ENCODE results near the gene KRTAP10-3.
"Not testable (repeated sequence)": the region's sequence is repeated elsewhere in the genome, so short reads cannot be mapped to it uniquely, and the experiment has no call there.

Gene KRTAP10-3

DNA sequence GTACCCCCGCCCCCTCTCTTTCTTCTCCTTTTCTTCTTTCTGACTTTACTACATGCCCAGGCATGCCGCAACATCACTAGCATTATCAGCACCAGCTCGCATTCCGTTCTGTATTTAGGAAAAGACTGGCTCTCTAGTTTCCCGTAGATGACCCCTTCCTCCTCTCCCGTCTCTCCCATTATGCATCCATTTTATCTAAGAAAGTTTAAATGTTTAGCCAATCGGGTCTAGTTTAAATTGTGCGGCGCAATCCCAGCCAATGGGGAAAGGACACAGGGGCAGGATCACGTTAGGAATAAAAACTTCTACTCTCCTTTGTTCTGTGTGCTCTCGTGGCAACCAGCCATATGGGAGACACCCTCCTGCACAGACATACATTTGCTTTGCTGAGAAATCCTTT, 39.5 kb upstream of the KRTAP10-3 start:
- Histone ChIP-seq H3K4me1 (ENCODE audit: control insufficient read depth, insufficient read depth, low read length, poor library complexity, severe bottlenecking) (peaks cover 10% of the 10 kb centered on the region), H3K27ac (ENCODE audit: low read depth, low read length, severe bottlenecking) (peak overlapping the region; percentile 51), H3K9me3 (ENCODE audit: control insufficient read depth, low read length) (peaks cover 3% of the 10 kb centered on the region), H3K4me3 (ENCODE audit: extremely low read depth, insufficient read depth, low read length, poor library complexity, severe bottlenecking) (no peak overlapping the region), H3K36me3 (ENCODE audit: control insufficient read depth, insufficient read depth, low read length) (no peaks in the 10 kb centered on the region)
- 74 to 75% methylated on average over 10 to 11 of the region's 11 CpGs for WGBS, 2 experiments (ENCODE audit: insufficient coverage in 2 of 2)

DNA sequence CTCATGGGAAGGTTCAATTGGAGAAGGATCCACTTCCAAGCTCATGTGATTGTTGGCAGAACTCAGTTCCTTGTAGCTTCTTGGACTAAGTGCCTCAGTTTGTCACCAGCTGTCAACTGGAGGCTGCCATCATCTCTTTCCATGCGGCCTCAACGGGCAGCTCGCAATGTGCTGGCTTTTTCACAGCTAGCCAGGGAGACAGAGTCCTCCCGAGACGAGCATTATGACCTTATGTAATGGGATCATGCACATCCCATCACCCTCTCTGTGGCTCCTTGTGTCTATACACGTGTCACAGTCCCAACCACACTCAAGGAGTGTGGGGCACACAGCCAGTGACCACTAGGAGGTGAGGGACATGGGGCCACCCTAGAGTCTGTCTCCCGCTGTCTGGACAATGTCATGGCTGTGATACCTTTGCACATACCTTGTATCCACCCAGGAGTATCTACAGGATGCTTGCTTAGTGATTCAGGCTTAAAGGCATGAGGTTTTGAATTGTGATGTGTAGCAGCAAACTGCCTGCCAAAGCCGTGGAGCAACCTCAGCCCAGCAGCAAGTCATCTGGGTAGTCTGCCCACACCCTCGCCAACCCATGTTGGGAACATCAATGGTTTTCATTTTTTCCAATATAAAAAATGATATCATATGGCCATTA, 37.6 kb upstream of the KRTAP10-3 start:
- 97 to 98% methylated on average over 5 to 7 of the region's 9 CpGs for WGBS, 2 experiments (ENCODE audit: insufficient coverage in 2 of 2)
- Histone ChIP-seq H3K9me3 (ENCODE audit: control insufficient read depth, low read length) (peaks cover 3% of the 10 kb centered on the region), H3K27ac (ENCODE audit: low read depth, low read length, severe bottlenecking) (no peak overlapping the region), H3K36me3 (ENCODE audit: control insufficient read depth, insufficient read depth, low read length) (no peaks in the 10 kb centered on the region), H3K4me1 (ENCODE audit: control insufficient read depth, insufficient read depth, low read length, poor library complexity, severe bottlenecking) (peaks cover 10% of the 10 kb centered on the region), H3K4me3 (ENCODE audit: extremely low read depth, insufficient read depth, low read length, poor library complexity, severe bottlenecking) (no peak overlapping the region)

- Histone ChIP-seq H3K36me3 (ENCODE audit: control insufficient read depth, insufficient read depth, low read length) (no peaks in the 10 kb centered on the region), H3K4me3 (ENCODE audit: extremely low read depth, insufficient read depth, low read length, poor library complexity, severe bottlenecking) (no peak overlapping the region), H3K9me3 (ENCODE audit: control insufficient read depth, low read length) (peaks cover 3% of the 10 kb centered on the region), H3K4me1 (ENCODE audit: control insufficient read depth, insufficient read depth, low read length, poor library complexity, severe bottlenecking) (peaks cover 10% of the 10 kb centered on the region), H3K27ac (ENCODE audit: low read depth, low read length, severe bottlenecking) (no peak overlapping the region)
- 98 to 100% methylated on average over 2 to 5 of the region's 6 CpGs for WGBS, 2 experiments (ENCODE audit: insufficient coverage in 2 of 2)
Measured at GRCh38 chr21:44595524-44595923, 36.9 kb upstream of the KRTAP10-3 start.

GRCh38 chr21:44594406-44594916, 35.9 kb upstream of the KRTAP10-3 start:
- Histone ChIP-seq H3K27ac (ENCODE audit: low read depth, low read length, severe bottlenecking) (no peak overlapping the region), H3K4me1 (ENCODE audit: control insufficient read depth, insufficient read depth, low read length, poor library complexity, severe bottlenecking) (peaks cover 10% of the 10 kb centered on the region), H3K36me3 (ENCODE audit: control insufficient read depth, insufficient read depth, low read length) (no peaks in the 10 kb centered on the region), H3K9me3 (ENCODE audit: control insufficient read depth, low read length) (peaks cover 3% of the 10 kb centered on the region), H3K4me3 (ENCODE audit: extremely low read depth, insufficient read depth, low read length, poor library complexity, severe bottlenecking) (no peak overlapping the region)
- 92 to 95% methylated on average over 7 to 11 of the region's 12 CpGs for WGBS, 2 experiments (ENCODE audit: insufficient coverage in 2 of 2)

DNA sequence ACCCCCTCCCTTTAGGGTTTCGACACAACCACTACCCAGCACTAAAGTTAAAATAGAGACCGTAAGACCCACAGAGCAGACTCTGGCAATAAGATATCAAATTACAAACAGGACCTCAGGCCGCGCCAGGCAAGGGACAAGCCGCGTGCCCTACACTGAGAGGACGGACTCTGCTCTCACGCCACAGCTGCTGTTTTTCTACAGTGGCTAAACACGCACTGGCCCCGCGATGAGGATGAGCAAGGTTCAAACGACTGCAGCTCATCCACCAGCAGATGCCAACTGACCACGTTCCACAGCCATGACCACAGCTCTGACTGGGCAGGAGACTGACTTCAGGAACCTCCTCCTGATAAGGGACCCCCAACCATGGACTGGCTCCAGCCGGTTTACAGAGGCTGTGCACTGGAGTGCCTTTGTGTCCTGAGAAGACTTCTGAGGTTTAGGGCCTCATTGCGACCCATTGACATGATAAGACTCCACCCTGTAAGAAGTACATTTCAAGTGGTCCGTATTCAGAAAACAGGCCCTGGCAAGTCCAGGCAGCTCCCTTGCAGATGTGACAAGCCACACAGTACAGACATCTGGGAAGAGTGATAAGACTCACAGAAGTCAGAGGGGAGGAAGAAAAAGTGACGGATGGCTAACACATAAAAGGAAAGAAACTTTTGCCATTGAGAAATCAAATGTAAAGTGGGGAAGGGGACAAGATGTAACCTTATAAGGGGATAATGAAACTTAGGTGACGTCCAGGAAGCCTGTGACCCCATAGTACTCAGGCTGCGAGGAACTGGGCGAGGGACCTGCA, 35.2 kb upstream of the KRTAP10-3 start:
- peaks cover 2% of the 10 kb centered on the region for H3K9me3 ChIP-seq (ENCODE audit: control insufficient read depth, low read length)
- H3K4me3 ChIP-seq (ENCODE audit: extremely low read depth, insufficient read depth, low read length, poor library complexity, severe bottlenecking), result no peak overlapping the region
- H3K4me1 ChIP-seq (ENCODE audit: control insufficient read depth, insufficient read depth, low read length, poor library complexity, severe bottlenecking), result peaks cover 10% of the 10 kb centered on the region
- H3K27ac ChIP-seq (ENCODE audit: low read depth, low read length, severe bottlenecking), result peak overlapping the region; percentile 67
- H3K36me3 ChIP-seq (ENCODE audit: control insufficient read depth, insufficient read depth, low read length), result no peaks in the 10 kb centered on the region
- 79 to 82% methylated on average over 19 to 20 of the region's 20 CpGs for WGBS, 2 experiments (ENCODE audit: insufficient coverage in 2 of 2)

DNA sequence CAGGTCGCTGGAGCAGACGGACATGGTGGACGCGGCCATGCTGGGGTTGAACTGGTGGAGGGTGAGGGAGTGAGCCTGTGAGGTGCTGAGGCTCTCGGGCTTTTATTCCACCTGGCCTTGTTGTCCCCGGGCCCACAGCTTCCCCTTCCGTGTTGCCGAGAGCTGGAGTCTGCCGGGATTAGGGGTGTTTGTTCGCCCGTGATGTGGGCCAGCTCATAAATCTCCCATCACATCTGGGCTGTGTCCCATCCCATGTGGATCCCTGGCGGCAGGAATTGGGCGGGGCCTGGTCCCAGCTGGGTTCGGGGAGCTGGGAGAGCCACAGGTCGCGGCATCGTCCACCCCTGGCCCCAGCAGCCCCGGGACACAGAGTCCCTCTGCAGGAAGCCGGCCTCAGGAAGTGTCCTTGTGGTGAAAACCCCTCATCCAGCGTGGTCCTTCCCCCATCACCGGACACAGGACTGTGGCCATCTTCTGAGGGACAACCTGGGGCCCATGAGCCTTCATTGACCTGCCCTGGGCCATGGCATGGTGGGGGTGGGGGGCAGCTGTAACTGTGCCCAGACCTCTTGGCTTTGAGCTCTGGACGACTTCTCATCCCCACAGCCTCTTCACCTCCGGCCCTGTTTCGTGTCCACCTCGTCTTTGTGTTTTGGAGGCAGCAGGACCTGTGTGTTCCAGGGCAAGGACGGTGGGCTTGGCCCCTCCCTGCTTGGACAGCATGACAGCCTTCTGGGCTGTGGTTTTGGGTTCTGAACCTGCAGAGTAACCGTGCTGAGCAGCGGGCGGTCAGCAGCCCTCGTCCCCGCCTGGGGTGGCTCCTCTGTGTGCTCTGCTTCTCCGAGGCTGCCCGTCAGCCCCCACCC, 34.1 kb upstream of the KRTAP10-3 start, which contains the start of gene KRTAP10-6:
KRTAP10-6 (minus strand) TSS at position 60 of the 866 bp plus-strand sequence; CDS start at position 39, 21 bp downstream.
- Histone ChIP-seq H3K27ac (ENCODE audit: low read depth, low read length, severe bottlenecking) (peak within 1 kb of the TSS; percentile 67), H3K9me3 (ENCODE audit: control insufficient read depth, low read length) (no peaks in the 10 kb centered on the region), H3K4me3 (ENCODE audit: extremely low read depth, insufficient read depth, low read length, poor library complexity, severe bottlenecking) (no peak within 1 kb of the TSS), H3K36me3 (ENCODE audit: control insufficient read depth, insufficient read depth, low read length) (no peaks in the 10 kb centered on the region), H3K4me1 (ENCODE audit: control insufficient read depth, insufficient read depth, low read length, poor library complexity, severe bottlenecking) (peaks cover 10% of the 10 kb centered on the region)
- 89 to 92% methylated on average over 29 to 32 of the region's 33 CpGs for WGBS, 2 experiments (ENCODE audit: insufficient coverage in 2 of 2)

DNA sequence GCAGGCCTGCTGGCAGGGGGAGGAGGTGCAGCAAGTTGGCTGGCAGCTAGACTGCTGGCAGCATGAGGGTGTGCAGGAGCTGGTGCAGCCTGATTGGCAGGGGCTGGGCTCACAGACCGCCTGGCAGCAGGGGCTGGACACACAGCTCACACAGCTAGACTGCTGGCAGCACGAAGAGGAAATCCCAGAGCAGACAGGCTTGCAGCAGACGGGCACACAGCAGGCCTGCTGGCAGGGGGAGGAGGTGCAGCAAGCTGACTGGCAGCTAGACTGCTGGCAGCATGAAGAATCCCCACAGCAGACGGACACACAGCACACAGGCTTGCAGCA, 33.2 kb upstream of the KRTAP10-3 start:
- not testable (repeated sequence) for H3K9me3 ChIP-seq (ENCODE audit: control insufficient read depth, low read length); H3K27ac ChIP-seq (ENCODE audit: low read depth, low read length, severe bottlenecking); H3K4me3 ChIP-seq (ENCODE audit: extremely low read depth, insufficient read depth, low read length, poor library complexity, severe bottlenecking); H3K36me3 ChIP-seq (ENCODE audit: control insufficient read depth, insufficient read depth, low read length)
- WGBS, 2 experiments (ENCODE audit: insufficient coverage in 2 of 2), result no CpG with 5 or more reads among the region's 4 CpGs
- H3K4me1 ChIP-seq (ENCODE audit: control insufficient read depth, insufficient read depth, low read length, poor library complexity, severe bottlenecking), result peaks cover 10% of the 10 kb centered on the region

DNA sequence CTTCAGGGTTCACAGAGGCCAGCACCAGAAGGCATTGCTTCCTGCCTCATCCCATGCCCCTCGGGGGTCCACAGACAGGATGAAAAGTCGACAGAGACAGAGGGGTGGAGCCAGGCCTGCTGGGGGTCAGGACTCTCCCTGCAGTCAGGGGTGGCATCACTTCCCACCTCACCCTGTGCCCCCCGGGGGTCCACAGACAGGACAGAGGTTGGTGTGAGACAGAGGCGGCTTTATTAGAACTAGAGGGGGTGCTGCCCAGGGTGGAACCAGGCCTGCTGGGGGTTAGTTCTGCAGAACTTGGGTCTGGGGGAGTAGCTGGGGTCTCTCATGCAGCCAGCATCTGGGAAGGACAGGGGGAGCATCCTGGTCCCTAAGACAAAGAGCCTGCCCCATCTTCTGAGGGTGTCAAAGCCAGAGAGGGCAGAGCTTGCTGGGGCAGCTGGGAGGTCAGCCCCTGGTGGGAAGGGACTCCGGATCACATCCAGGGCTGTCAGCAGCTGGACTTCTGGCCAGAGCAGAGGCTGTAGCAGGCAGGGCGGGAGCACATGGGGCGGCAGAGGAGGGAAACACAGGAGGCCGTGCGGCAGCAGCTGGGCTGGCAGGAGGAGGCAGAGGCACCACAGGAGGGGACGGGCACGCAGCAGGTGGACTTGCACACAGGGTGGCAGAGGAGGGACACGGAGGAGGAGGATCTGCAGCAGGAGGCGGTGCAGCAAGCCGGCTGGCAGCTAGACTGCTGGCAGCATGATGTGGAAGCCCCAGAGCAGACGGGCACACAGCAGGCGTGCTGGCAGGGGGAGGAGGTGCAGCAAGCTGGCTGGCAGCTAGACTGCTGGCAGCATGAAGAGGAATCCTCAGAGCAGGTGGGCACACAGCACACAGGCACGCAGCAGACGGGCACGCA, 32.6 kb upstream of the KRTAP10-3 start:
- H3K27ac ChIP-seq (ENCODE audit: low read depth, low read length, severe bottlenecking); H3K36me3 ChIP-seq (ENCODE audit: control insufficient read depth, insufficient read depth, low read length); H3K9me3 ChIP-seq (ENCODE audit: control insufficient read depth, low read length); H3K4me3 ChIP-seq (ENCODE audit: extremely low read depth, insufficient read depth, low read length, poor library complexity, severe bottlenecking): not testable (repeated sequence)
- 86 to 88% methylated on average over 9 to 14 of the region's 19 CpGs for WGBS, 2 experiments (ENCODE audit: insufficient coverage in 2 of 2)
- peaks cover 10% of the 10 kb centered on the region for H3K4me1 ChIP-seq (ENCODE audit: control insufficient read depth, insufficient read depth, low read length, poor library complexity, severe bottlenecking)

- 100% methylated on average over 2 of the region's 10 CpGs; no CpG with 5 or more reads in 1 of the 2 experiments for WGBS, 2 experiments (ENCODE audit: insufficient coverage in 2 of 2)
- H3K9me3 ChIP-seq (ENCODE audit: control insufficient read depth, low read length), result no peaks in the 10 kb centered on the region
- peaks cover 10% of the 10 kb centered on the region for H3K4me1 ChIP-seq (ENCODE audit: control insufficient read depth, insufficient read depth, low read length, poor library complexity, severe bottlenecking)
- H3K36me3 ChIP-seq (ENCODE audit: control insufficient read depth, insufficient read depth, low read length), result no peaks in the 10 kb centered on the region
- H3K27ac ChIP-seq (ENCODE audit: low read depth, low read length, severe bottlenecking), result no peak overlapping the region
- no peak overlapping the region for H3K4me3 ChIP-seq (ENCODE audit: extremely low read depth, insufficient read depth, low read length, poor library complexity, severe bottlenecking)
Measured at GRCh38 chr21:44590311-44590721, 31.7 kb upstream of the KRTAP10-3 start.

Data from mesodermal cell (in vitro differentiated cells).